Measurements from ENCODE around the gene ARIH1. TPM values are rescaled to one million over a fixed set of nuclear protein-coding genes. Genes with fewer than 3 reads are reported as not detected.

The ARIH1 gene
- total and polyA plus RNA-seq, 2 experiments from 2014 or later, result 30.5 to 48.6 TPM

GRCh38 chr15:72540606-72541237 lies 66.6 kb downstream of the ARIH1 start:
- Histone ChIP-seq H3K4me3 (no peak overlapping the region), H3F3A (replicated peaks; ENCODE audit: low read depth) (no peaks in the 10 kb centered on the region), H3K36me3 (ENCODE audit: insufficient read depth) (no peaks in the 10 kb centered on the region), H3K9me2 (ENCODE audit: insufficient read depth) (no peaks in the 10 kb centered on the region), H3K4me1 (ENCODE audit: insufficient read depth) (no peaks in the 10 kb centered on the region), H3K27me3 (ENCODE audit: insufficient read depth) (no peaks in the 10 kb centered on the region), H3K27ac (ENCODE audit: low read depth) (no peak overlapping the region), H3K4me2 (no peak overlapping the region), H3K79me2 (replicated peaks; ENCODE audit: insufficient read depth) (peaks cover 56% of the 10 kb centered on the region), H4K20me1 (replicated peaks; ENCODE audit: insufficient read depth) (no peaks in the 10 kb centered on the region; the same call in 1 of the 2 replicates), H2AFZ (no peak overlapping the region)
- TF ChIP-seq REST (IDR thresholded peaks at IDR 0.05; ENCODE audit: unreplicated experiment) (no peak), EZH2phosphoT487 (IDR thresholded peaks at IDR 0.05; ENCODE audit: unreplicated experiment) (no peak)
- Mint-ChIP-seq H3K4me3 (no peak overlapping the region), H3K36me3 (ENCODE audit: low read depth) (peaks cover 41% of the 10 kb centered on the region), H3K27ac (no peak overlapping the region), H3K4me1 (no peaks in the 10 kb centered on the region), H3K27me3 (ENCODE audit: insufficient read depth, low read depth, poor library complexity) (no peaks in the 10 kb centered on the region), H3K9me3 (peaks cover 20% of the 10 kb centered on the region)
- DNase-seq (ENCODE audit: low spot score) (peak; percentile 34), ATAC-seq (no peak)

GRCh38 chr15:72541674-72542073 lies 67.5 kb downstream of the ARIH1 start:
- H3K36me3 ChIP-seq (ENCODE audit: insufficient read depth), result no peaks in the 10 kb centered on the region
- DNase-seq (ENCODE audit: low spot score) (no peak), ATAC-seq (no peak)
- H3K79me2 ChIP-seq (replicated peaks; ENCODE audit: insufficient read depth), result peaks cover 46% of the 10 kb centered on the region; the same call in 1 of the 2 replicates
- Mint-ChIP-seq H3K4me3 (no peak overlapping the region), H3K9me3 (peaks cover 20% of the 10 kb centered on the region), H3K27me3 (ENCODE audit: insufficient read depth, low read depth, poor library complexity) (no peaks in the 10 kb centered on the region), H3K36me3 (ENCODE audit: low read depth) (peaks cover 47% of the 10 kb centered on the region), H3K27ac (no peak overlapping the region), H3K4me1 (no peaks in the 10 kb centered on the region)
- H3K27ac ChIP-seq (ENCODE audit: low read depth), result no peak overlapping the region
- no peaks in the 10 kb centered on the region for H3F3A ChIP-seq (replicated peaks; ENCODE audit: low read depth)
- H3K27me3 ChIP-seq (ENCODE audit: insufficient read depth), result no peaks in the 10 kb centered on the region
- no peaks in the 10 kb centered on the region for H3K9me2 ChIP-seq (ENCODE audit: insufficient read depth)
- H3K4me2 ChIP-seq, result no peak overlapping the region
- no peaks in the 10 kb centered on the region for H3K4me1 ChIP-seq (ENCODE audit: insufficient read depth)
- no peak overlapping the region for H2AFZ ChIP-seq
- H4K20me1 ChIP-seq (replicated peaks; ENCODE audit: insufficient read depth), result no peaks in the 10 kb centered on the region; the same call in 1 of the 2 replicates
- H3K4me3 ChIP-seq, result no peak overlapping the region
- no peak for TF ChIP-seq CREB1 (CRISPR knock-in tag; IDR thresholded peaks at IDR 0.05; ENCODE audit: low read depth)
- TF ChIP-seq ZNF462 (CRISPR knock-in tag; IDR thresholded peaks at IDR 0.05), result no peak
- no peak for TF ChIP-seq REST (IDR thresholded peaks at IDR 0.05; ENCODE audit: unreplicated experiment)
- no peak for TF ChIP-seq STAT1 (IDR thresholded peaks at IDR 0.05; ENCODE audit: unreplicated experiment)
- TF ChIP-seq POLR2AphosphoS5 (IDR thresholded peaks at IDR 0.05; ENCODE audit: low read depth), result no peak
